ENCODE measurements around the gene PRKG2. TPM values are rescaled to one million over a fixed set of nuclear protein-coding genes. Genes with fewer than 3 reads are reported as not detected.

Gene PRKG2
- polyA plus RNA-seq, 1 donor from 2014 or later: 0.16 TPM

DNA sequence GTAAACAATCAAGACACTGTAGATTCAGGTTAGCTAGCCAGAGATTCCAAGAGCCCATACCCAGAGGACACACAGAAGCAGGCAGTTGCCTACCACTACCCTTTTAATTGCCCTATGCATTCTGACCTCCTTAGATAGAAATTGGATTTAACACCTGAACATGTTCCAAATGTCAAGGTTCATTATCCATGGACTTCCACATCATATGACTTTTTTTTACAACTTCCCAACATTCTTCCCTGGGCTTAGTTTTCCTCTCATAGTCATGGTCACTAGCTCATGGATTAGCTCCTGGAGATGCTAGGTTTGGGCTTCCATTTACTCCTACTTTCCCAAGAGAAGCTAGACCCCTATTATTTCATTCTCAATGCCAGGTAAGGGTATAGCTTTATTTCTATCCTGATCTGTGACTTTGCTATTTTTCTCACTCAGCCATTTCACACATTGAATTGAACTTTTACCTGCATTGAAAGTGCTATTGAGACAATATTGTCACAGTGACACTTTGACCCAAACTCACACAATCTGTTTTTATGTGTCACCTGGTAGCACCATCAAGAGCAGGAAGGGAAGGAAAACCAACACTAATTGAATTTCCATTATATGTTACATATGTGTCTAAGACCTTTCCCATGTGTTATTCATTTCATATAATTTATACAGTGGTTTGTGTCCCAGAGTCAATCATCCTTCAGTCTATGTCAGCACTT lies 44.0 kb upstream of the PRKG2 start:
- TF ChIP-seq EP300 (conservative IDR thresholded peaks at IDR 0.05; ENCODE audit: poor library complexity, severe bottlenecking) (no peak), POLR2AphosphoS5 (IDR thresholded peaks at IDR 0.05) (no peak), MXI1 (conservative IDR thresholded peaks at IDR 0.05; ENCODE audit: poor library complexity, severe bottlenecking) (no peak)
- Histone ChIP-seq H3K27me3 (ENCODE audit: insufficient read depth, low read depth, low read length) (no peaks in the 10 kb centered on the region), H2AFZ (ENCODE audit: low read depth, low read length) (no peak overlapping the region)

DNA sequence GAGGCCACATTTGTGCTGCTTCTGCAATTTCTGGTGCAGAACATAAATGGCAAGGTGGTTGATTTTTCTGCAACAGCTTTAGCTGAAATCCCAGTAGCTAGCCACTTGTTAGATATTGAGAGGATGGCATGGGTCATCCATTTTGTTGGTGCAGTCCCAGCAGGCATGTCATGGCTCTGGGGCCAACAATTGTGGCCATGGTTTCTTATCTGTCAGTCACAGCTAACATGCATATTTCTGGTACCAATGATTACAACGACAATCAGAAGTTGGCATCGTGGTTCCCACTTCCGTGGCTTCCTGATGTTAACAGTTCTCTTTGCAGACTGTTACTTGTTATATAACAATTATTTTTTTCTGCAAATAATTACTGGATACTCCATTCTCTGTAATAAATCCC lies 42.8 kb upstream of the PRKG2 start:
- Histone ChIP-seq H3K9me2 (ENCODE audit: insufficient read depth, low read length) (no peaks in the 10 kb centered on the region), H2AFZ (ENCODE audit: low read depth, low read length) (no peak overlapping the region), H3K9me3 (ENCODE audit: low read length) (no peaks in the 10 kb centered on the region), H3K4me2 (ENCODE audit: low read length) (no peak overlapping the region), H3K4me3 (ENCODE audit: low read length) (no peak overlapping the region), H3K79me2 (replicated peaks; ENCODE audit: insufficient read depth, low read length) (no peaks in the 10 kb centered on the region), H3K36me3 (ENCODE audit: insufficient read depth, low read length) (no peaks in the 10 kb centered on the region), H3K27me3 (ENCODE audit: insufficient read depth, low read depth, low read length) (no peaks in the 10 kb centered on the region), H3K9ac (ENCODE audit: low read length) (no peak overlapping the region), H4K20me1 (ENCODE audit: insufficient read depth) (no peaks in the 10 kb centered on the region), H3K27ac (ENCODE audit: low read length) (no peak overlapping the region), H3F3A (ENCODE audit: insufficient read depth, low read length, poor library complexity, severe bottlenecking) (no peaks in the 10 kb centered on the region)
- TF ChIP-seq SMC3 (conservative IDR thresholded peaks at IDR 0.05; ENCODE audit: poor library complexity) (no peak), TAF1 (IDR thresholded peaks at IDR 0.05; ENCODE audit: low read depth) (no peak), MXI1 (conservative IDR thresholded peaks at IDR 0.05; ENCODE audit: poor library complexity, severe bottlenecking) (no peak), EZH2 (IDR thresholded peaks at IDR 0.05; ENCODE audit: borderline replicate concordance, insufficient read depth, low read length, poor library complexity, severe bottlenecking) (no peak), EP300 (conservative IDR thresholded peaks at IDR 0.05; ENCODE audit: poor library complexity, severe bottlenecking) (no peak), REST (IDR thresholded peaks at IDR 0.05; ENCODE audit: borderline replicate concordance) (no peak), POLR2AphosphoS5 (IDR thresholded peaks at IDR 0.05) (no peak), RAD21 (conservative IDR thresholded peaks at IDR 0.05) (no peak)
- TF ChIP-seq, protein P1, sequence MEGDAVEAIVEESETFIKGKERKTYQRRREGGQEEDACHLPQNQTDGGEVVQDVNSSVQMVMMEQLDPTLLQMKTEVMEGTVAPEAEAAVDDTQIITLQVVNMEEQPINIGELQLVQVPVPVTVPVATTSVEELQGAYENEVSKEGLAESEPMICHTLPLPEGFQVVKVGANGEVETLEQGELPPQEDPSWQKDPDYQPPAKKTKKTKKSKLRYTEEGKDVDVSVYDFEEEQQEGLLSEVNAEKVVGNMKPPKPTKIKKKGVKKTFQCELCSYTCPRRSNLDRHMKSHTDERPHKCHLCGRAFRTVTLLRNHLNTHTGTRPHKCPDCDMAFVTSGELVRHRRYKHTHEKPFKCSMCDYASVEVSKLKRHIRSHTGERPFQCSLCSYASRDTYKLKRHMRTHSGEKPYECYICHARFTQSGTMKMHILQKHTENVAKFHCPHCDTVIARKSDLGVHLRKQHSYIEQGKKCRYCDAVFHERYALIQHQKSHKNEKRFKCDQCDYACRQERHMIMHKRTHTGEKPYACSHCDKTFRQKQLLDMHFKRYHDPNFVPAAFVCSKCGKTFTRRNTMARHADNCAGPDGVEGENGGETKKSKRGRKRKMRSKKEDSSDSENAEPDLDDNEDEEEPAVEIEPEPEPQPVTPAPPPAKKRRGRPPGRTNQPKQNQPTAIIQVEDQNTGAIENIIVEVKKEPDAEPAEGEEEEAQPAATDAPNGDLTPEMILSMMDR (IDR thresholded peaks at IDR 0.05; ENCODE audit: poor library complexity, severe bottlenecking): no peak

More for the DNA sequence above, 44.0 kb upstream of the PRKG2 start:
- H3K9ac ChIP-seq (ENCODE audit: low read length): no peak overlapping the region
- H3K27ac ChIP-seq (ENCODE audit: low read length): no peak overlapping the region
- no peaks in the 10 kb centered on the region for H3F3A ChIP-seq (ENCODE audit: insufficient read depth, low read length, poor library complexity, severe bottlenecking)
- H4K20me1 ChIP-seq (ENCODE audit: insufficient read depth): no peaks in the 10 kb centered on the region
- H3K36me3 ChIP-seq (ENCODE audit: insufficient read depth, low read length): no peaks in the 10 kb centered on the region
- H3K79me2 ChIP-seq (replicated peaks; ENCODE audit: insufficient read depth, low read length): no peaks in the 10 kb centered on the region
- H3K4me2 ChIP-seq (ENCODE audit: low read length): no peak overlapping the region
- no peak overlapping the region for H3K4me3 ChIP-seq (ENCODE audit: low read length)
- no peaks in the 10 kb centered on the region for H3K9me3 ChIP-seq (ENCODE audit: low read length)
- H3K9me2 ChIP-seq (ENCODE audit: insufficient read depth, low read length): no peaks in the 10 kb centered on the region

Data from neural cell (in vitro differentiated cells).